ENCODE results near the gene DYRK3.
"Not testable (repeated sequence)": the region's sequence is repeated elsewhere in the genome, so short reads cannot be mapped to it uniquely, and the experiment has no call there.

Gene DYRK3

GRCh38 chr1:206595581-206596318 is 39.6 kb upstream of the DYRK3 start:
- Histone ChIP-seq H3K4me3 (no peak overlapping the region), H3K4me1 (no peaks in the 10 kb centered on the region), H3K36me3 (peaks cover 98% of the 10 kb centered on the region), H3K27me3 (no peaks in the 10 kb centered on the region), H4K20me1 (peaks cover 25% of the 10 kb centered on the region; the same call in 1 of the 2 replicates), H3K9ac (no peak overlapping the region), H3K9me3 (no peaks in the 10 kb centered on the region), H3K27ac (no peak overlapping the region), H3K4me2 (no peak overlapping the region)
- no peak for TF ChIP-seq Cebpa-rat (IDR thresholded peaks at IDR 0.05)

DNA sequence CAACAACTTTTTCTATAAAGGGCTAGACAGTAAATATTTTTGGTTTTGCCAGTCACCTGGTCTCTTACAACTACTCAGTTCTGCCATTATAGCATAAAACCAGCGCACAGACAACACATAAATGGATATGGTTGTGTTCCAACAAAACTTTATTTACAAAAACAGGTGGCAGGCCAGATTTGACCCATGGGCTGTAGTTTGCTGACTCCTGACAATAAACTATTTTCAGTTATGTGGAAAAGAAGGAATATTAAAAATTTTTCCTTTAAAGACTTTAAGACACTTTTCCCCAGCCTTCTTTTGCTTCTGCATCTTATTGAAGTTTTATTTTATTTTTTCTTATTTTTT is 39.0 kb upstream of the DYRK3 start:
- Histone ChIP-seq H3K9ac (no peak overlapping the region), H3K4me1 (no peaks in the 10 kb centered on the region), H4K20me1 (peaks cover 23% of the 10 kb centered on the region; the same call in 1 of the 2 replicates), H3K4me3 (no peak overlapping the region), H3K27ac (no peak overlapping the region), H3K9me3 (no peaks in the 10 kb centered on the region), H3K27me3 (no peaks in the 10 kb centered on the region), H3K36me3 (peaks cover 98% of the 10 kb centered on the region), H3K4me2 (no peak overlapping the region)
- no peak for TF ChIP-seq Cebpa-rat (IDR thresholded peaks at IDR 0.05)

GRCh38 chr1:206600527-206600926 is 34.8 kb upstream of the DYRK3 start:
- TF ChIP-seq Cebpa-rat (IDR thresholded peaks at IDR 0.05), result no peak
- no peak overlapping the region for H3K9ac ChIP-seq
- no peak overlapping the region for H3K27ac ChIP-seq
- no peaks in the 10 kb centered on the region for H4K20me1 ChIP-seq
- no peaks in the 10 kb centered on the region for H3K9me3 ChIP-seq
- H3K4me2 ChIP-seq, result no peak overlapping the region
- H3K4me3 ChIP-seq, result no peak overlapping the region
- H3K27me3 ChIP-seq, result no peaks in the 10 kb centered on the region
- peaks cover 100% of the 10 kb centered on the region for H3K36me3 ChIP-seq
- no peaks in the 10 kb centered on the region for H3K4me1 ChIP-seq

GRCh38 chr1:206604861-206605260 is 30.5 kb upstream of the DYRK3 start:
- no peak overlapping the region for H3K4me2 ChIP-seq
- peaks cover 86% of the 10 kb centered on the region for H3K36me3 ChIP-seq
- no peaks in the 10 kb centered on the region for H3K27me3 ChIP-seq
- H3K9ac ChIP-seq, result 0 out of 2 replicates have a peak overlapping the region, but pooled peaks have one; percentile 2
- no peak overlapping the region for H3K4me3 ChIP-seq
- no peaks in the 10 kb centered on the region for H4K20me1 ChIP-seq
- TF ChIP-seq Cebpa-rat (IDR thresholded peaks at IDR 0.05), result no peak
- no peak overlapping the region for H3K27ac ChIP-seq
- peaks cover 16% of the 10 kb centered on the region for H3K4me1 ChIP-seq
- H3K9me3 ChIP-seq, result no peaks in the 10 kb centered on the region

DNA sequence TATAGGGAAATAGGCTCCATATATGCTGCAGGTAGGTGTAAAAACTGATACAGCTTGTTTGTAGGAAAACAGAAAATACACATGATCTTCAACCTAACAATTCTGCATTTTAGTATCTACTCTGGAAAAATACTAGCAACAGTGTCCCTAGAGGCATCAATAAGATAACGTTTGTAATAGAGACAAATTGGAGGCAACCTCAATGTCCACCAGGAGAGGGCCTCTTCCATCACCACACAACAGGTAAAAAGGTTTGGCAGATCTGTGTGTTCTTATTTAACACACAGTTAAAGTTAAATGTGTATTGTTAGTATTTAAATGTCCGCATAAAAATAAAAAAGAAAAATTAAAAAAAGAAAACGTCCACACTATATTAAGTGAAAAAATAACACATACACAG is 28.5 kb upstream of the DYRK3 start:
- Histone ChIP-seq H4K20me1 (no peaks in the 10 kb centered on the region), H3K4me2 (no peak overlapping the region), H3K4me3 (no peak overlapping the region), H3K9ac (no peak overlapping the region), H3K36me3 (peaks cover 78% of the 10 kb centered on the region), H3K9me3 (no peaks in the 10 kb centered on the region), H3K27ac (no peak overlapping the region), H3K4me1 (peaks cover 31% of the 10 kb centered on the region), H3K27me3 (no peaks in the 10 kb centered on the region)
- no peak for TF ChIP-seq Cebpa-rat (IDR thresholded peaks at IDR 0.05)

DNA sequence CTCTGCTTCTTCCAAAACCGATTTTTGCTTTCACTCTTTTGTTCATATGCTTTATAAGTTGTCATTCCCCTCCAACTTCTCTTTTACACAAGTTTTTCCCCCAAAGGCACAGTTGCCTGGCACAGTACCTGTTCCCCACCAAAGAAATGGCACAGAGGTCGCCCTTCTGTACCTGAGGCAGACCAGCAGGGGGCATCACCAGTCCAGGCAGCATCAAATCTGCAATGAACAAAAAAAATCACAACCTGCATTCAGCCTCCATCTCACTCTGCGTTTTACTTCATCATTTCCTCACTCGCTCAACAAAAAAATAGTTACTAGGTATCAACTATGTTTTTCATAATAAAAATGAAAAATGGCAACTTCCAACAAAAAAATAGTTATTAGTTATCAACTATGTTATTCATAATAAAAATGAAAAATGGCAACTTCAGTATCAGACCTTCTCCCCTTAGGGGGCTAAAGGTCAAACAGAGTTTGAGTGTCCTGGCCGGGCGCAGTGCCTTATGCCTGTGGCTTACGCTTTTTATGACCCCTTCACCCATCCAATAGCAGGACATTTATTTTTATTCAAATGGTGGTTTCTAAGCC is 27.1 kb upstream of the DYRK3 start:
- Histone ChIP-seq H3K4me2 (no peak overlapping the region), H3K9ac (no peak overlapping the region), H3K27ac (no peak overlapping the region), H3K9me3 (no peaks in the 10 kb centered on the region), H4K20me1 (no peaks in the 10 kb centered on the region), H3K27me3 (no peaks in the 10 kb centered on the region), H3K4me3 (no peak overlapping the region), H3K4me1 (peaks cover 35% of the 10 kb centered on the region), H3K36me3 (peaks cover 64% of the 10 kb centered on the region)
- no peak for TF ChIP-seq Cebpa-rat (IDR thresholded peaks at IDR 0.05)

DNA sequence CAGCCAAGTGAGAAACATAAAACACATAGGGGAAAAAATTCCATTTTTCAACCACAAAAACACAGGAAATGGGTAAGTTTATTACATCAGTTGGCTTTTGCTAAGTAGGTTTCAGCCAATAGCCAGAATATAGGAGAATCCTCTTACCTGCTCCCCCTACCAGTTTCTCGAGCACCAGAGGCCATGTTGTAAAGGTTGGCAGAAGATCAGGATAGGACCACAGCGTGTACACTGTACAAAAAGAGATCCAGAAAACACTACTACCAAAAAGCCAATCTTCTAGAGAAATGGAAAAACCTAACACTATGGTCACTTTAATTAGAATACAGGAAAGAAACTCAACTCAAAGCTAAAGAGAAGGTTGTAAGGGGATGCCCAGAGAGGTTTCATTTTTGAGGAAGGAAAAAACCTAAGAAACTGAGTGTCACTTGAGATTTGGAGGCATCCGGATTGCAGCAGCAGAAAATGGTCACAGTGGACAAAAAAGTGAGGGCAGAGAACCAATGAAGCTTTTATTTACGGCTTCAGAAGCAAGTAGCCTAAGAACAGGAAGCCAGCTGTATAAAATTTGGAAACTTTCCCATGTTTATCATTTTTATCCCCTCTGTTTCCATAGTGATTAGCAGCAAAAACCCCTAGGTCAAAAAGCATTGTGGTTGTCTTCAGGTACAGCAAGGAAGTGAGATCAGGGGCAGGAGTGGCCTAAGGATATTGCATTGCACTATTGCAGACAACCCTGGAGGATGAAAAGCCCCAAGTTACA is 25.9 kb upstream of the DYRK3 start:
- H3K27ac ChIP-seq, result 0 out of 2 replicates have a peak overlapping the region, but pooled peaks have one; percentile 4
- peak overlapping the region; percentile 57 for H3K4me2 ChIP-seq
- peaks cover 35% of the 10 kb centered on the region for H3K4me1 ChIP-seq
- no peak overlapping the region for H3K4me3 ChIP-seq
- H4K20me1 ChIP-seq, result no peaks in the 10 kb centered on the region
- no peaks in the 10 kb centered on the region for H3K9me3 ChIP-seq
- peaks cover 52% of the 10 kb centered on the region for H3K36me3 ChIP-seq
- peak overlapping the region; percentile 17 for H3K9ac ChIP-seq
- TF ChIP-seq Cebpa-rat (IDR thresholded peaks at IDR 0.05), result no peak
- no peaks in the 10 kb centered on the region for H3K27me3 ChIP-seq

DNA sequence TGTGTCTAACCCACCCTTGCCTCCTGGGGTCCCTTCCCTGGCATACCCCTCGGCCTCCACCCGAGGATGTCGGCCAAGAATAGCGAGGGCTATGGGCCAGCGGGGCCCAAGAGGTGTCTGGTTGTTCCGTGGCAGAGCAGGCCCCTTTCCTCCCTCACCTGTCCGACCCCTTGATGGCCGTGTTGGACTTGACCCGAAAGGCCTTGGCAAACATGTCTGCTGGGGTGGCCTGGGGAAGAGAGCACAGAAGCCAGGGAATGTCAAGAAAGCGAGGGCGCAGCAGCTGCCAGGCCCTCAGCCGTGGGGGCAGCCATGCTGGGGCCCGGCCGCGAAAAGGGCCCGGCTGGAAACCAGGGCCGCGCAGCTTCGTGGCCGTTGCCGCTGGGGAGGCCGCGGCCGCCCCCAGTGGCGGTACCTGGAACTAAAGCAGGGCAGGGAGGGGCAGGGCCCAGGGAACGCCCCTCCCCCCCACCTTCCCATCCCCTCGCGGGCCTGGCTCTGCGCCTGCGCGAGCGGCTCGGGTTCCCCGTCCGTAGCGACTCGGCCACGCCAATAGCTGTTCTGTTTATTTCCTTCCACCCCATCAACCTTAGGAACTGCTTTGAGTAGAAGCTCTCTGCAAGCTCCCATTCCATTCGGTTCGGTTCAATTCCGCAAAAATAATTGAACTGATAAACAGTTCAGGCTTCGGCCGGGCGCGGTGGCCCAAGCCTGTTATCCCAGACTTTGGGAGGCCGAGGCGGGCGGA is 23.0 kb upstream of the DYRK3 start, which contains the start of gene EIF2D:
TSS of gene EIF2D (minus strand) at position 337 of the 748 bp plus-strand sequence. CDS start at position 214, 123 bp downstream.
- no peaks in the 10 kb centered on the region for H3K27me3 ChIP-seq
- no peaks in the 10 kb centered on the region for H3K9me3 ChIP-seq
- peak within 1 kb of the TSS; percentile 90 for H3K27ac ChIP-seq
- H3K36me3 ChIP-seq, result peaks cover 30% of the 10 kb centered on the region
- peak within 1 kb of the TSS; percentile 92 for H3K9ac ChIP-seq
- H3K4me3 ChIP-seq, result peak within 1 kb of the TSS; percentile 79
- H4K20me1 ChIP-seq, result no peaks in the 10 kb centered on the region
- no peak for TF ChIP-seq Cebpa-rat (IDR thresholded peaks at IDR 0.05)
- peak within 1 kb of the TSS; percentile 97 for H3K4me2 ChIP-seq
- H3K4me1 ChIP-seq, result peaks cover 35% of the 10 kb centered on the region

GRCh38 chr1:206626396-206626795 is 8.9 kb upstream of the DYRK3 start:
- not testable (repeated sequence) for H3K36me3 ChIP-seq, H3K4me3 ChIP-seq, H3K4me2 ChIP-seq, H3K4me1 ChIP-seq, H3K27ac ChIP-seq, H3K9ac ChIP-seq, H3K27me3 ChIP-seq, H4K20me1 ChIP-seq
- H3K9me3 ChIP-seq, result peaks cover 12% of the 10 kb centered on the region

All from BLaER1 (cell line).